Measurements from ENCODE around the gene HNRNPA3.

HNRNPA3 gene

DNA sequence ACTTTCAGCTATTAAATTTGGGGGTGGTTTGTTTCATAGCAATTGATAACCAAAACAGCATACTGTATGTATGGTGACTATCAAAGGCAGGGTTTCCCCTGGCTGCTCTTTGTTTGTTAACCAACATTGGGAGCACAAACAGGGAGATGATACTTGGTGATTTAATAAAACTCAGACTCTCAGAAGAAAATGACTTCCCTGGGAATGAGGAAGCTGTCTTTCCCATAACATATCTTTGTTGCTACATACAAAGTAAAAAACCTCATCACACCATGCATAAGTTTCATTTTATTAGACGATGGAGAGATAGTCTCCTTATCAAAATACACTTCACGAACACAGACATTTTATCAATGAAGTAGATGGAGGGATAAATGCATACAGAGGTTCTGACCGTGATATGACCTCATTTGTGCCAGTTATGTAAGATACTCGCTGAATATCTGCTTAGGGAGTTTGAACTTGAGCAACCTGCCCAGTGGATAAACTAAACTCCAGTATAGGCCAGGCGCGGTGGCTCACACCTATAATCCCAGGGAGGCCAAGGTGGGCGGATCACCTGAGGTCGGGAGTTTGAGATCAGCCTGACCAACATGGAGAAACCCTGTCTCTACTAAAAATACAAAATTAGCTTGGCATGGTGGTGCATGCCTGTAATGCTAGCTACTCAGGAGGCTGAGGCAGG is 55.7 kb downstream of the HNRNPA3 start:
- H3K23ac ChIP-seq (ENCODE audit: low read depth, low read length, poor library complexity): no peak overlapping the region
- no peak overlapping the region for H3K14ac ChIP-seq (ENCODE audit: low read length)
- no peak overlapping the region for H3K9ac ChIP-seq (ENCODE audit: low read depth, low read length, poor library complexity)
- H2BK5ac ChIP-seq (ENCODE audit: low read length): no peak overlapping the region
- no peak overlapping the region for H2BK120ac ChIP-seq (ENCODE audit: low read depth, low read length)
- no peak overlapping the region for H2BK12ac ChIP-seq (ENCODE audit: low read length)
- H2BK15ac ChIP-seq (ENCODE audit: low read length): no peak overlapping the region
- no peak overlapping the region for H3K4me3 ChIP-seq (ENCODE audit: low read length in 2 of 2)
- H3K4ac ChIP-seq (ENCODE audit: low read length): no peak overlapping the region
- no peak overlapping the region for H3K27ac ChIP-seq (replicated peaks; ENCODE audit: low read length)
- H3K36me3 ChIP-seq (replicated peaks in 1 of 2; ENCODE audit: control insufficient read depth in 2 of 2, insufficient read depth in 2 of 2, low read length in 2 of 2): no peaks in the 10 kb centered on the region
- H2AK5ac ChIP-seq (ENCODE audit: low read depth, low read length): no peak overlapping the region
- H3K79me1 ChIP-seq (ENCODE audit: low read depth, low read length): no peaks in the 10 kb centered on the region
- no peaks in the 10 kb centered on the region for H3K27me3 ChIP-seq (ENCODE audit: control insufficient read depth in 3 of 3, insufficient read depth in 3 of 3, low read depth in 1 of 3, low read length in 3 of 3)
- H3K4me1 ChIP-seq (ENCODE audit: control insufficient read depth in 2 of 2, insufficient read depth in 1 of 2, low read depth in 1 of 2, low read length in 2 of 2): peaks cover 0 to 11% of the 10 kb centered on the region in 2 donors
- H4K8ac ChIP-seq (ENCODE audit: low read depth, low read length): no peak overlapping the region
- H3K9me3 ChIP-seq (replicated peaks in 1 of 2; ENCODE audit: control insufficient read depth in 2 of 2, insufficient read depth in 1 of 2, low read depth in 1 of 2, low read length in 2 of 2): no peaks in the 10 kb centered on the region
- no CpG with 5 or more reads among the region's 8 CpGs for WGBS, 2 donors (ENCODE audit: extremely low coverage in 2 of 2, insufficient read length in 2 of 2, insufficient replicate concordance in 1 of 2)
- H3K4me2 ChIP-seq (ENCODE audit: insufficient read depth, low read length, poor library complexity, severe bottlenecking): no peak overlapping the region
- DNase-seq (ENCODE audit: low spot score): no peak
- no peak overlapping the region for H2AFZ ChIP-seq (ENCODE audit: low read length)
- no peak overlapping the region for H4K91ac ChIP-seq (ENCODE audit: low read depth, low read length, poor library complexity)
- H3K18ac ChIP-seq (ENCODE audit: low read length): no peak overlapping the region

GRCh38 chr2:177268901-177269300 is 56.3 kb downstream of the HNRNPA3 start:
- no peaks in the 10 kb centered on the region for H3K79me1 ChIP-seq (ENCODE audit: low read depth, low read length)
- no peak overlapping the region for H3K4ac ChIP-seq (ENCODE audit: low read length)

GRCh38 chr2:177270531-177270930 is 57.9 kb downstream of the HNRNPA3 start:
- no peaks in the 10 kb centered on the region for H3K27me3 ChIP-seq (ENCODE audit: control insufficient read depth in 3 of 3, insufficient read depth in 3 of 3, low read depth in 1 of 3, low read length in 3 of 3)
- H3K36me3 ChIP-seq (replicated peaks in 1 of 2; ENCODE audit: control insufficient read depth in 2 of 2, insufficient read depth in 2 of 2, low read length in 2 of 2): no peaks in the 10 kb centered on the region
- H2BK120ac ChIP-seq (ENCODE audit: low read depth, low read length): no peak overlapping the region
- H4K91ac ChIP-seq (ENCODE audit: low read depth, low read length, poor library complexity): no peak overlapping the region
- H4K8ac ChIP-seq (ENCODE audit: low read depth, low read length): no peak overlapping the region
- H3K79me1 ChIP-seq (ENCODE audit: low read depth, low read length): no peaks in the 10 kb centered on the region
- H2BK5ac ChIP-seq (ENCODE audit: low read length): no peak overlapping the region
- H3K4me3 ChIP-seq (ENCODE audit: low read length in 2 of 2): no peak overlapping the region
- WGBS, 2 donors (ENCODE audit: extremely low coverage in 2 of 2, insufficient read length in 2 of 2, insufficient replicate concordance in 1 of 2): no CpG with 5 or more reads among the region's 4 CpGs
- H3K18ac ChIP-seq (ENCODE audit: low read length): no peak overlapping the region
- no peak overlapping the region for H2BK15ac ChIP-seq (ENCODE audit: low read length)
- no peak overlapping the region for H3K9ac ChIP-seq (ENCODE audit: low read depth, low read length, poor library complexity)
- peaks cover 0 to 11% of the 10 kb centered on the region in 2 donors for H3K4me1 ChIP-seq (ENCODE audit: control insufficient read depth in 2 of 2, insufficient read depth in 1 of 2, low read depth in 1 of 2, low read length in 2 of 2)
- no peak overlapping the region for H2AFZ ChIP-seq (ENCODE audit: low read length)
- no peak overlapping the region for H3K23ac ChIP-seq (ENCODE audit: low read depth, low read length, poor library complexity)
- no peak for DNase-seq (ENCODE audit: low spot score)
- H2AK5ac ChIP-seq (ENCODE audit: low read depth, low read length): no peak overlapping the region
- H3K4ac ChIP-seq (ENCODE audit: low read length): no peak overlapping the region
- no peak overlapping the region for H3K4me2 ChIP-seq (ENCODE audit: insufficient read depth, low read length, poor library complexity, severe bottlenecking)
- no peak overlapping the region for H3K14ac ChIP-seq (ENCODE audit: low read length)
- no peaks in the 10 kb centered on the region for H3K9me3 ChIP-seq (replicated peaks in 1 of 2; ENCODE audit: control insufficient read depth in 2 of 2, insufficient read depth in 1 of 2, low read depth in 1 of 2, low read length in 2 of 2)
- no peak overlapping the region for H3K27ac ChIP-seq (replicated peaks; ENCODE audit: low read length)
- H2BK12ac ChIP-seq (ENCODE audit: low read length): no peak overlapping the region

More at GRCh38 chr2:177268901-177269300, 56.3 kb downstream of the HNRNPA3 start:
- Histone ChIP-seq H3K4me1 (ENCODE audit: control insufficient read depth in 2 of 2, insufficient read depth in 1 of 2, low read depth in 1 of 2, low read length in 2 of 2) (peaks cover 0 to 11% of the 10 kb centered on the region in 2 donors), H3K9ac (ENCODE audit: low read depth, low read length, poor library complexity) (no peak overlapping the region), H2AK5ac (ENCODE audit: low read depth, low read length) (no peak overlapping the region), H3K27me3 (ENCODE audit: control insufficient read depth in 3 of 3, insufficient read depth in 3 of 3, low read depth in 1 of 3, low read length in 3 of 3) (no peaks in the 10 kb centered on the region), H4K8ac (ENCODE audit: low read depth, low read length) (no peak overlapping the region), H2BK12ac (ENCODE audit: low read length) (no peak overlapping the region), H3K23ac (ENCODE audit: low read depth, low read length, poor library complexity) (no peak overlapping the region), H3K4me3 (ENCODE audit: low read length in 2 of 2) (no peak overlapping the region), H2BK120ac (ENCODE audit: low read depth, low read length) (no peak overlapping the region), H3K4me2 (ENCODE audit: insufficient read depth, low read length, poor library complexity, severe bottlenecking) (no peak overlapping the region), H2AFZ (ENCODE audit: low read length) (no peak overlapping the region), H3K9me3 (replicated peaks in 1 of 2; ENCODE audit: control insufficient read depth in 2 of 2, insufficient read depth in 1 of 2, low read depth in 1 of 2, low read length in 2 of 2) (no peaks in the 10 kb centered on the region), H2BK15ac (ENCODE audit: low read length) (no peak overlapping the region), H3K14ac (ENCODE audit: low read length) (no peak overlapping the region), H3K18ac (ENCODE audit: low read length) (no peak overlapping the region), H4K91ac (ENCODE audit: low read depth, low read length, poor library complexity) (no peak overlapping the region), H3K27ac (replicated peaks; ENCODE audit: low read length) (no peak overlapping the region), H3K36me3 (replicated peaks in 1 of 2; ENCODE audit: control insufficient read depth in 2 of 2, insufficient read depth in 2 of 2, low read length in 2 of 2) (no peaks in the 10 kb centered on the region), H2BK5ac (ENCODE audit: low read length) (no peak overlapping the region)
- WGBS, 2 donors (ENCODE audit: extremely low coverage in 2 of 2, insufficient read length in 2 of 2, insufficient replicate concordance in 1 of 2): no CpG with 5 or more reads among the region's 7 CpGs
- DNase-seq (ENCODE audit: low spot score): no peak

DNA sequence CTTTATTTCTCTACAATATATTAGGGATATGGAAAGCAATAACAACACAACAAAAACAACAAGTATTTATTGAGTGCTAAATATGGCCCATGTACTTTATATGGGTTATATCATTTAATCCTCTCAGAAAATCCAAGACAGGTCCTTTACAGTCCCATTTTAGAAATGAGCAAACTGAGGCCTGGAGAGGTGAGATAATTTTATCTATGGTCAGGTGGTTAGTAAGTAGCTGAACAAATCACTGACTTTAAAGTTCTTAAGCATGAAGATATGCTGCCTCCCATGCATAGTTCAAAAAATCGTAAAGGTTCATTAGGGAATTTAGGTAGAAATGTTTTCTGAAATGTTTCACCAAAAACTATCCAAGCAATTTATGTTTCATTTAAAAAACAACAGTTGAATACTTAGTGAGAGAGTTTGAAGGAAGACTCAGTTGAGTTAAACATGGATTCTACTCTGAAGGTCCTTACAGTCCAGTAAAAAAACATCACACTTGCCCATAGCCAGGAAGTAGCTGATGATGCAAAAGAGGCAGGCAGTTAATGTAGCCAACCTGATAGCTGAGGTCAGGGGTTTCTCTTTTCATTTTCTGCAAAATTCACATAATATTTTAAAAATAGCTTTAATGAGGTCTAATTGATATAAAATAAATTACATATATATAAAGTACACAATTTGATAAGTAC is 59.5 kb downstream of the HNRNPA3 start:
- Histone ChIP-seq H2AK5ac (ENCODE audit: low read depth, low read length) (no peak overlapping the region), H4K8ac (ENCODE audit: low read depth, low read length) (no peak overlapping the region), H2AFZ (ENCODE audit: low read length) (no peak overlapping the region), H2BK15ac (ENCODE audit: low read length) (no peak overlapping the region), H3K4me3 (ENCODE audit: low read length in 2 of 2) (no peak overlapping the region), H3K18ac (ENCODE audit: low read length) (no peak overlapping the region), H3K9ac (ENCODE audit: low read depth, low read length, poor library complexity) (no peak overlapping the region), H2BK12ac (ENCODE audit: low read length) (no peak overlapping the region), H3K36me3 (replicated peaks in 1 of 2; ENCODE audit: control insufficient read depth in 2 of 2, insufficient read depth in 2 of 2, low read length in 2 of 2) (no peaks in the 10 kb centered on the region), H3K23ac (ENCODE audit: low read depth, low read length, poor library complexity) (no peak overlapping the region), H2BK120ac (ENCODE audit: low read depth, low read length) (no peak overlapping the region), H4K91ac (ENCODE audit: low read depth, low read length, poor library complexity) (no peak overlapping the region), H3K9me3 (replicated peaks in 1 of 2; ENCODE audit: control insufficient read depth in 2 of 2, insufficient read depth in 1 of 2, low read depth in 1 of 2, low read length in 2 of 2) (no peaks in the 10 kb centered on the region), H3K4me1 (ENCODE audit: control insufficient read depth in 2 of 2, insufficient read depth in 1 of 2, low read depth in 1 of 2, low read length in 2 of 2) (no peaks in the 10 kb centered on the region), H3K27ac (replicated peaks; ENCODE audit: low read length) (no peak overlapping the region), H2BK5ac (ENCODE audit: low read length) (no peak overlapping the region), H3K79me1 (ENCODE audit: low read depth, low read length) (no peaks in the 10 kb centered on the region), H3K4me2 (ENCODE audit: insufficient read depth, low read length, poor library complexity, severe bottlenecking) (no peak overlapping the region), H3K14ac (ENCODE audit: low read length) (no peak overlapping the region), H3K27me3 (ENCODE audit: control insufficient read depth in 3 of 3, insufficient read depth in 3 of 3, low read depth in 1 of 3, low read length in 3 of 3) (no peaks in the 10 kb centered on the region), H3K4ac (ENCODE audit: low read length) (no peak overlapping the region)
- DNase-seq (ENCODE audit: low spot score): no peak
- no CpG with 5 or more reads among the region's 1 CpG for whole genome bisulfite sequencing, 2 donors (ENCODE audit: extremely low coverage in 2 of 2, insufficient read length in 2 of 2, insufficient replicate concordance in 1 of 2)

Measured in neuronal stem cell (in vitro differentiated cells).